IPS-15b (cell line): ENCODE data around the gene DCP1B.

ENCODE experiments used
- H3K27me3 ChIP-seq: one replicate; pipeline ENCODE4 v1.6.1; 2013; ENCODE audit warnings: low read length; ENCODE audit not compliant: control insufficient read depth, insufficient read depth
- H3K36me3 ChIP-seq: one replicate; pipeline ENCODE4 v1.6.1; 2013; ENCODE audit warnings: low read length; ENCODE audit not compliant: control insufficient read depth, insufficient read depth
- H3K4me1 ChIP-seq: one replicate; pipeline ENCODE4 v1.6.1; 2013; ENCODE audit warnings: mild to moderate bottlenecking, low read length; ENCODE audit not compliant: control insufficient read depth, insufficient read depth
- H3K4me3 ChIP-seq: one replicate; pipeline ENCODE4 v1.5.1; 2013; ENCODE audit warnings: low read depth, low read length
- H3K9ac ChIP-seq: one replicate; pipeline ENCODE4 v1.6.1; 2013; ENCODE audit warnings: low read depth, mild to moderate bottlenecking, low read length
- H3K9me3 ChIP-seq: one replicate; pipeline ENCODE4 v1.6.1; 2013; ENCODE audit warnings: mild to moderate bottlenecking, low read length; ENCODE audit not compliant: control insufficient read depth, insufficient read depth

The DCP1B gene

GRCh38 chr12:1929241-1929984, 74.8 kb downstream of the DCP1B start:
- Histone ChIP-seq H3K36me3 (no peaks in the 10 kb centered on the region), H3K4me3 (no peak overlapping the region), H3K4me1 (no peaks in the 10 kb centered on the region), H3K9me3 (no peaks in the 10 kb centered on the region), H3K9ac (no peak overlapping the region), H3K27me3 (no peaks in the 10 kb centered on the region)

- no peak overlapping the region for H3K9ac ChIP-seq
- no peak overlapping the region for H3K4me3 ChIP-seq
- no peaks in the 10 kb centered on the region for H3K36me3 ChIP-seq
- no peaks in the 10 kb centered on the region for H3K4me1 ChIP-seq
- no peaks in the 10 kb centered on the region for H3K27me3 ChIP-seq
- no peaks in the 10 kb centered on the region for H3K9me3 ChIP-seq
These were observed 75.7 kb downstream of the DCP1B start for GRCh38 chr12:1928439-1929121.

DNA sequence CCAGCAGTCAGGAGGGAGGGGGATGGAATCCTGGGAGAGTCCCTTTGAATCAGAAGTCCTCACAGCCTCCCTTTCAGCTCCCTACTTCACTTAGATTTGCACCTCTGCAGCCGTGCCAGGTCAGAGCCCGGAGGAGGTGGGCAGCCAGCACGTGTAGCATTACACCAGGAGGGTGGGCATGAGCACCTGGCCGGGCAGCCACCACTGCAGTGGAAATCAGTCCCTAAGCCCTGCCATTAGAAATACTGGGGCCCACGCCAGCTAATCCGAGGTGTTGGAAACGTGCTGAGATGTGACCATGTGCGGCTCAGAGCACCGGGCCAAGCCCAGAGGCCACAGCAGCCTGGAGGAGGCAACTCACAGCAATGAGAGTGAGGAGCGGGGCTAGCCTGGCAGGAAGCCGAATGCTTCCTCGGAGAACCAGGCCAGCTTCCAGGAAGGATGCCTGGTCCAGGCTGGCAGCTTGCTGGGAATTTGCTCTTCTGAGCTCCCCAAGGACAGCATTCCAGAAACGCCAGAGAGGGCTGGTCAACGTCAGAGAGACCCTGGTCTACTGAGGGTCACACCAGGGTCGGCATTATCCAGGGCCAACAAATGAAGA, 76.4 kb downstream of the DCP1B start:
- H3K9ac ChIP-seq = no peak overlapping the region
- H3K9me3 ChIP-seq = no peaks in the 10 kb centered on the region
- H3K4me1 ChIP-seq = no peaks in the 10 kb centered on the region
- no peak overlapping the region for H3K4me3 ChIP-seq
- no peaks in the 10 kb centered on the region for H3K27me3 ChIP-seq
- H3K36me3 ChIP-seq = no peaks in the 10 kb centered on the region

- Histone ChIP-seq H3K4me1 (no peaks in the 10 kb centered on the region), H3K4me3 (no peak overlapping the region), H3K9me3 (no peaks in the 10 kb centered on the region), H3K9ac (no peak overlapping the region), H3K36me3 (no peaks in the 10 kb centered on the region), H3K27me3 (no peaks in the 10 kb centered on the region)
These were observed 77.1 kb downstream of the DCP1B start for GRCh38 chr12:1927051-1927680.

- no peak overlapping the region for H3K4me3 ChIP-seq
- no peaks in the 10 kb centered on the region for H3K4me1 ChIP-seq
- H3K27me3 ChIP-seq = no peaks in the 10 kb centered on the region
These were observed 78.0 kb downstream of the DCP1B start for GRCh38 chr12:1926251-1926657.

GRCh38 chr12:1925684-1926006, 78.6 kb downstream of the DCP1B start:
- H3K27me3 ChIP-seq = no peaks in the 10 kb centered on the region
- no peaks in the 10 kb centered on the region for H3K36me3 ChIP-seq
- no peaks in the 10 kb centered on the region for H3K4me1 ChIP-seq
- no peaks in the 10 kb centered on the region for H3K9me3 ChIP-seq
- no peak overlapping the region for H3K4me3 ChIP-seq
- no peak overlapping the region for H3K9ac ChIP-seq

More at GRCh38 chr12:1926251-1926657, 78.0 kb downstream of the DCP1B start:
- Histone ChIP-seq H3K36me3 (no peaks in the 10 kb centered on the region), H3K9me3 (no peaks in the 10 kb centered on the region), H3K9ac (no peak overlapping the region)

GRCh38 chr12:1924996-1925683, 79.1 kb downstream of the DCP1B start:
- H3K36me3 ChIP-seq = no peaks in the 10 kb centered on the region
- H3K9ac ChIP-seq = no peak overlapping the region
- no peaks in the 10 kb centered on the region for H3K9me3 ChIP-seq
- H3K4me3 ChIP-seq = no peak overlapping the region
- H3K27me3 ChIP-seq = no peaks in the 10 kb centered on the region
- no peaks in the 10 kb centered on the region for H3K4me1 ChIP-seq

DNA sequence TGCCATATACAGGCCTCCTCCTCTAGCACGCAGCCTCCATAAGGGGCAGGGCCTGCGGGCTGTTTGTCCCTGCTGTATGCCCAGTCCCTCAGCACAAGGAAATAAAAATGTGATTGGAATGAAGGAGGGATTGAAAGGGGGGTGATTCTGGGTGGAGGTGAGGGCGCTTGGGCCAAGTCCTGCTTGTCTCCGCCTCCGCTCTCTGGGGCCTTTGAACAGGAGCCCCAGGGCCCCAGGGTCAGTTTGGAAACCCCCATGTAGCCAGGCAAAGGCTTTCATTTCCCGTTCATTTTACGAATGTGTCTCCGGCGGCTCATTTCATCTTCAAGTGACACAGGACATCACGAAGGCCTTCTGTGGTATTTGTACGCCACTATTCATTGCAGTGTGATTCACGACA, 81.3 kb downstream of the DCP1B start:
- no peaks in the 10 kb centered on the region for H3K4me1 ChIP-seq
- no peaks in the 10 kb centered on the region for H3K36me3 ChIP-seq
- no peaks in the 10 kb centered on the region for H3K27me3 ChIP-seq

DNA sequence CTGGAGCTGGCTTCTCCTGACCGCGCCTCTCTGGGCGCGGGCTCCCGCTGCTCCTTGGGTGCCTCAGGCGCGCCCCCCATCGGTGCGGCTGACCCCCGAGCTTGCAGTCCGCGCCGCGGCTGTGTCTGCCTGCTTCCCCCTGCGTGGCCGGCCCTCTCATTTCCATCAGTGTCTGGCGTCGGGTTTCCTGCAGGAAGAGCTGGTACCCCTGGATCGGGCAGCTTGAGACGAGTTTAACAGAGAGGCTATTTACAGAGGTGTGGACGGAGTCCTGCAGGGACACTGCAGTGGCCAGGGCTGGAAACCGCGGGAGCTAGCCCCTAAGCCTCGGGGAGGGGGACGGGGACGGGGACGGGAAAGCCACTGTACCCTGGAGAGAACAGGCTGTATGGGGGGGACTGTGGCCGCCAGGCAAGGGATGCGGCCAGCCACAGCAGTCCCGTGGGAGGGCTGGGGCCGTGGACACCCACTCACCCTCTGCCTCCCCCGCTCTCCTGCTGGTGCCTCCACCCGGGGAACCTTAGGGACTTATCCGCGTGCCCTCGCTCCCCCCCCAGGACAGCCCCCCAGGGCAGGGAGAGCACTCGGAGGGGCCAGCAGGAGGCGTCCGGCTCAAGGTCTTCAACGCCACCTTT, 82.1 kb downstream of the DCP1B start:
- H3K9ac ChIP-seq = no peak overlapping the region
- H3K4me1 ChIP-seq = no peaks in the 10 kb centered on the region

More for the DNA sequence above, 81.3 kb downstream of the DCP1B start:
- Histone ChIP-seq H3K4me3 (no peak overlapping the region), H3K9me3 (no peaks in the 10 kb centered on the region), H3K9ac (no peak overlapping the region)

GRCh38 chr12:1920971-1921370, 83.3 kb downstream of the DCP1B start:
- H3K36me3 ChIP-seq = no peaks in the 10 kb centered on the region
- no peaks in the 10 kb centered on the region for H3K4me1 ChIP-seq
- no peaks in the 10 kb centered on the region for H3K9me3 ChIP-seq
- H3K9ac ChIP-seq = no peak overlapping the region
- no peaks in the 10 kb centered on the region for H3K27me3 ChIP-seq
- no peak overlapping the region for H3K4me3 ChIP-seq

More for the DNA sequence above, 82.1 kb downstream of the DCP1B start:
- no peaks in the 10 kb centered on the region for H3K27me3 ChIP-seq
- H3K9me3 ChIP-seq = no peaks in the 10 kb centered on the region
- H3K36me3 ChIP-seq = no peaks in the 10 kb centered on the region
- no peak overlapping the region for H3K4me3 ChIP-seq

- H3K36me3 ChIP-seq = no peaks in the 10 kb centered on the region
- no peak overlapping the region for H3K4me3 ChIP-seq
- no peaks in the 10 kb centered on the region for H3K27me3 ChIP-seq
- H3K9me3 ChIP-seq = no peaks in the 10 kb centered on the region
- H3K4me1 ChIP-seq = no peaks in the 10 kb centered on the region
- no peak overlapping the region for H3K9ac ChIP-seq
These were observed 83.8 kb downstream of the DCP1B start for GRCh38 chr12:1920436-1920835.
